IPS DF 6.9 (cell line): ENCODE measurements around the gene MYCL.
"Not testable (repeated sequence)": the region's sequence is repeated elsewhere in the genome, so short reads cannot be mapped to it uniquely, and the experiment has no call there.

Experiments used
- DNase-seq: peaks from one replicate; pipeline ENCODE4 v3.0.0-alpha.2; 2013; ENCODE audit warnings: low read depth, low spot score
- H3K27ac ChIP-seq: one replicate; pipeline ENCODE4 v1.5.1; 2013; ENCODE audit warnings: low read length, control low read depth
- H3K27me3 ChIP-seq: 2 replicates; pipeline ENCODE4 v1.6.1; 2013; ENCODE audit warnings: mild to moderate bottlenecking, low read length; ENCODE audit not compliant: control insufficient read depth, insufficient read depth
- H3K36me3 ChIP-seq: 2 replicates; pipeline ENCODE4 v1.6.1; 2013; ENCODE audit warnings: low read length; ENCODE audit not compliant: control insufficient read depth, insufficient read depth
- H3K4me1 ChIP-seq: 2 replicates; pipeline ENCODE4 v1.6.1; 2013; ENCODE audit warnings: low read length; ENCODE audit not compliant: control insufficient read depth, insufficient read depth
- H3K4me3 ChIP-seq: 2 replicates; pipeline ENCODE4 v1.5.1; 2013; ENCODE audit warnings: mild to moderate bottlenecking, low read length
- H3K9me3 ChIP-seq: 2 replicates; pipeline ENCODE4 v1.6.1; 2013; ENCODE audit warnings: low read length, inconsistent platforms; ENCODE audit not compliant: control insufficient read depth, insufficient read depth
- WGBS: extraction: QIAGEN DNeasy Blood & Tissue Kit; methylation state at CpG from one replicate; pipeline ENCODE4 v1.1.7; 2013; ENCODE audit warnings: mixed read lengths, missing lambda C conversion rate; ENCODE audit not compliant: insufficient read length, insufficient coverage; 5-methylcytosine and 5-hydroxymethylcytosine counted together

Gene MYCL

DNA sequence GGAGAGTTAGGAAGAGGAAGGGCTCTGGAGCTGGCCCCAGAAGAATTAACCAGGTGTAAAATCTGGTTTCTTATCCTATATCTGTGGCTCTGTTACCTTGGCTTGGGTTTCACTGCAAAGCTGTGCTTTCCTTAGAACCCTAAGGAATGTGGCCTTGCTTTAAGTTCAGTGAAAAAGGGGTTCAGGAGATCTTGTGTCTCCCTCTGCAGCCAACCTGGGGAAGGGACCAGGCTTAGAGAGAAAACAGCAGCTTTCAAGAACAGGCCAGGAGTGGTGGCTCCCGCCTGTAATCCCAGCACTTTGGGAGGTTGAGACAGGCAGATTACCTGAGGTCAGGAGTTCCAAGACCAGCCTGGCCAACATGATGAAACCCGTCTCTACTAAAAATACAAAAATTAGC is 16.1 kb upstream of the MYCL start:
- Histone ChIP-seq H3K4me1 (peaks cover 8% of the 10 kb centered on the region; the same call in 1 of the 2 replicates), H3K36me3 (no peaks in the 10 kb centered on the region), H3K27me3 (no peaks in the 10 kb centered on the region), H3K27ac (no peak overlapping the region), H3K9me3 (no peaks in the 10 kb centered on the region), H3K4me3 (no peak overlapping the region)
- no CpG with 5 or more reads among the region's 2 CpGs for WGBS
- DNase-seq: no peak

DNA sequence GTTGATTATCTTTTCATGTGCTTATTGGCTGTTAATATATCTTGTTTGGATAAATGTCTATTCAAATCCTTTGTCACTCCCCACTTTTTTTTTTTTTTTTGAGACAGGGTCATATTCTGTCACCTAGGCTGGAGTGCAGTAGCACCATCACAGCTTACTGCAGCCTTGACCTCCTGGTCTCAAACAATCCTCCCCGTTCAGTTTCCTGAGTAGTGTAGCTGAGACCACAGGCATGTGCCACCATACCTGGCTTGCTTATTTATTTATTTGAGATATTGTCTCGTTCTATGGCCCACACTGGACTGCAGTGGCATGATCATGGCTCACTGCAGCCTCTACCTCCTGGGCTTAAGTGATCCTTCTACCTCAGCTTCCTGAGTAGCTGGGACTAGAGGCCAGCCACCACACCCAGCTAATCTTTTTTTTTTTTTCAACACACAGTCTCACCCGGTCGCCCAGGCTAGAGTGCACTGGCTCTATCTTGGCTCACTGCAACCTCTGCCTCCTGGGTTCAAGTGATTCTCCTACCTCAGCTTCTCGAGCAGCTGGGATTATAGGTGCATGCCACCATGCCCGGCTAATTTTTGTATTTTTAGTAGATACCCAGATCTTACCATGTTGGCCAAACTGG is 13.9 kb upstream of the MYCL start:
- WGBS: no CpG with 5 or more reads among the region's 6 CpGs
- DNase-seq: no peak
- Histone ChIP-seq H3K27me3 (no peaks in the 10 kb centered on the region), H3K4me3 (no peak overlapping the region), H3K27ac (no peak overlapping the region), H3K36me3 (no peaks in the 10 kb centered on the region), H3K9me3 (no peaks in the 10 kb centered on the region), H3K4me1 (no peaks in the 10 kb centered on the region)

DNA sequence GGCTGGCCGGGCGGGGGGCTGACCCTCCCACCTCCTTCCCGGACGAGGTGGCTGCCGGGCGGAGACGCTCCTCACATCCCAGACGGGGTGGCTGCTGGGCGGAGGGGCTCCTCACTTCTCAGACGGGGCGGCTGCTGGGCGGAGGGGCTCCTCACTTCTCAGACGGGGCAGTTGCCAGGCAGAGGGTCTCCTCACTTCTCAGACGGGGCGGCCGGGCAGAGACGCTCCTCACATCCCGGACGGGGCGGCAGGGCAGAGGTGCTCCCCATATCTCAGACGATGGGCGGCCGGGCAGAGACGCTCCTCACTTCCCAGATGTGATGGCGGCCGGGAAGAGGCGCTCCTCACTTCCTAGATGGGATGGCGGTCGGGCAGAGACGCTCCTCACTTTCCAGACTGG is 11.4 kb upstream of the MYCL start:
- not testable (repeated sequence) for H3K4me3 ChIP-seq, H3K27me3 ChIP-seq, H3K27ac ChIP-seq, H3K9me3 ChIP-seq, H3K36me3 ChIP-seq, H3K4me1 ChIP-seq, DNase-seq
- no CpG with 5 or more reads among the region's 30 CpGs for WGBS

DNA sequence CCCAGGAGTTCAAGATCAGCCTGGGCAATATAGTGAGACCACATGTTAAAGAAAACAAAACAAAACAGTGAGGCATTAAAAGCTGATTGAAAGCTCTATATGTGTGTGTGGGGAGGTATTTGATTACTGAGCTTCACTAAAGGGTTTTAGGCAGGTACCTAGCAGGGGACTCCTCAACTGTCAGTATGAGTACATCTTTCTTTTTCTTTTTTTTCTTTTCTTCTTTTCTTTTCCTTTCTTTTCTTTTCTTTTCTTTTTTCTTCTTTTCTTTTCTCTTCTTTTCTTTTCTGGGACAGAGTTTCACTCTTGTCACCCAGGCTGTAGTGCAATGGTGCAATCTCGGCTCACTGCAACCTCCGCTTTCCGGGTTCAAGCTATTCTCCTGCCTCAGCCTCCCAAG is 8.5 kb upstream of the MYCL start:
- Histone ChIP-seq H3K4me3 (no peak overlapping the region), H3K27me3 (no peaks in the 10 kb centered on the region), H3K36me3 (no peaks in the 10 kb centered on the region), H3K27ac (no peak overlapping the region), H3K4me1 (no peaks in the 10 kb centered on the region), H3K9me3 (no peaks in the 10 kb centered on the region; the same call in 1 of the 2 replicates)
- DNase-seq: no peak
- no CpG with 5 or more reads among the region's 3 CpGs for WGBS

DNA sequence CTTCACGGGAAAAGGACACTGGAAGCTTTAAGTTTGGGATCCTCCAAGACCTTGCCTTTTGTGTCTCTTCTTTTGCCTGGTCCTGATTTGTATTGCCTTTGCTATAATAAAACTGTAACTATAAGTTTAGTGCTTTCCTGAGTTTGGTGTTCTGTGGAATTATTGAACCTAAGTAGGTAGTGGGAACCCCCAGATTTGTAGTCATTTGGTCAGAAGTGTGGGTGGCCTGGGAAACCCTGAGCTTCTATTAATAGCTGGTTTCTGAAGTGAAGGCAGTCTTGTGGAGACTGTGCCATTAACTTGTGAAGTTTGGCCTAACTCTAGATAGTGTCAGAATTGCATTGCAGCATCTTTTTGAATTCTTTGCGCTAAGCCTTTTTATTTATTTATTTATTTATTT is 6.8 kb upstream of the MYCL start:
- Histone ChIP-seq H3K9me3 (no peaks in the 10 kb centered on the region; the same call in 1 of the 2 replicates), H3K27me3 (no peaks in the 10 kb centered on the region), H3K4me1 (no peaks in the 10 kb centered on the region), H3K4me3 (no peak overlapping the region), H3K27ac (no peak overlapping the region), H3K36me3 (no peaks in the 10 kb centered on the region)
- WGBS: no CpG with 5 or more reads among the region's 2 CpGs
- no peak for DNase-seq

DNA sequence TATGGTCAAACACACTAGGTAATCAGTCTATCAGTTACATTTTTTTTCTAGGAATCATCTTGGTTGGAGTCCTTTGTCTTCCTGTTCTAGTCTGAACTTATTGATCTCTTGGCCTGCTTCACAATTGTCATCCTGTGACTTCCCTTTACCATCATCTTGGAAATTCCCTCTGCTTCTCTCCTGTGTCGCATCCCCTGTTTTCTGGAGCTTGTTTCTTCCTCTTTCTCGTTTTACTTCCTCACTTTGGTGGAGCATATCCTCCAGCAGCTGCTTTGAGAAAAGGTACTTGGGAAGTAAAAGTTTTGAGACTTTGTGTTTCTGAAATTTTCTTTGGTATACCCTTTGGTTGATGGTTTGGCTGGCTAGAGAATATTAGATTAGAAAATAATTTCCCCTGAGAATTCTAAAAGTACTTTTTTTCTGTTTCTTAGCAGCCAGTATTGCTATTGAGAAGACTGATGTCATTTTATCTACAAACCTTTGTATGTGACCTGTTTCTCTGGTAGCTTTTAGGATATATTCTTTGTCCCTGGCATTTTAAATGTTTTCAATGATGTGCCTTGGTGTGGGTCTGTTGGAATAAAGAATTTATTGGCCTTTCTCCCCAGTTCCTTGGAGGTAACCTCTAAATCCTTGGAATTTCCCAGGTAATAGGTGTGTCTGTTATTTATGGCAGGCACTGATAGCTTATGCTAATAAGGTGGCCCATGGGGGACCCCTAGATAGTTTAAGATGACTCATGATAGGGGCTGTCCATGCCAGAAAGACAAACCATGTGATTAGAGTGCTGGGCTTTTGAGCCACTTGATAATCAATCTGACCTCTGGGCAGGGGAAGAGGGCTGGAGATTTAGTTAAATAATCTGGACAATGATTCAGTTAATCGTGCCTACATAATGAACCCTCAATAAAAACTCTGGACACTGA is 6.1 kb upstream of the MYCL start:
- Histone ChIP-seq H3K27me3 (no peaks in the 10 kb centered on the region; the same call in 1 of the 2 replicates), H3K4me3 (no peak overlapping the region), H3K4me1 (no peaks in the 10 kb centered on the region), H3K9me3 (no peaks in the 10 kb centered on the region; the same call in 1 of the 2 replicates), H3K27ac (no peak overlapping the region), H3K36me3 (no peaks in the 10 kb centered on the region)
- no peak for DNase-seq
- no CpG with 5 or more reads among the region's 3 CpGs for WGBS

DNA sequence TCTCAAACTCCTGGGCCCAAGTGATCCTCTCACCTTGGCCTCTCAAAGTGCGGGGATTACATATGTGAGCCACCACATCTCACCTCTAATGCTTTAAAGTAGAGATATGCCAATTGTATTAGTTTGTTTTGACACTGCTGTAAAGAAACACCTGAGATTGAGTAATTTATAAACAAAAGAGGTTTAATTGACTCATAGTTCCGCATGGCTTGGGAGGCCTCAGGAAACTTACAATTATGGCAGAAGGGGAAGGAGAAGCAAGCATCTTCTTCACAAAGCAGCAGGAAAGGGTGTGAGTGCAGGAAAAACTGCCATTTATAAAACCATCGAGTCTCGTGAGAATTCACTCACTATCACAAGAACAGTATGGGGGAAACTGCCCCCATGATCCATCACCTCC is 3.5 kb upstream of the MYCL start:
- no peaks in the 10 kb centered on the region; the same call in 1 of the 2 replicates for H3K9me3 ChIP-seq

DNA sequence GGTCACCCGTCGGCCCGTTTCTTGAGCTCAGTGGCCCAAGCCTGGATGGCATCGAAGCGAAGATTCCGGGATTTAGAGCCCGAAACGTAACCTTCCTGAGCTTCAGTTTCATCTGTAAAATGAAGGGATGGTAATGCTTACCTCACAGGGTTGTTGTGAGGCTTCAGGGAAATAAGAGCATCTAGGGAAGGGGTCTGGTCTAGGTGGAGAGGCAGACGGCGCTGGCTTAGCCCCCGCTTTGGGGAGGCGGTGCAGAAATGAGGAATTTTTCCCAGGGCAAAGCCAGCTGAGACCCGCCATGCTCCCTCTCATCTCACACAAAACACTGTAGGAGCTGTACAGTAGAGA is 717 bp upstream of the MYCL start:
- Histone ChIP-seq H3K36me3 (no peaks in the 10 kb centered on the region), H3K27me3 (no peaks in the 10 kb centered on the region; the same call in 1 of the 2 replicates), H3K27ac (no peak overlapping the region), H3K4me3 (peak overlapping the region; percentile 97; the same call in 1 of the 2 replicates), H3K9me3 (no peaks in the 10 kb centered on the region), H3K4me1 (peaks cover 9% of the 10 kb centered on the region; the same call in 1 of the 2 replicates)
- no peak for DNase-seq
- no CpG with 5 or more reads among the region's 13 CpGs for WGBS

More for the DNA sequence above, 3.5 kb upstream of the MYCL start:
- no peak for DNase-seq
- Histone ChIP-seq H3K36me3 (no peaks in the 10 kb centered on the region), H3K27ac (no peak overlapping the region), H3K27me3 (no peaks in the 10 kb centered on the region; the same call in 1 of the 2 replicates), H3K4me1 (peaks cover 1% of the 10 kb centered on the region; the same call in 1 of the 2 replicates), H3K4me3 (no peak overlapping the region)
- no CpG with 5 or more reads among the region's 4 CpGs for WGBS

DNA sequence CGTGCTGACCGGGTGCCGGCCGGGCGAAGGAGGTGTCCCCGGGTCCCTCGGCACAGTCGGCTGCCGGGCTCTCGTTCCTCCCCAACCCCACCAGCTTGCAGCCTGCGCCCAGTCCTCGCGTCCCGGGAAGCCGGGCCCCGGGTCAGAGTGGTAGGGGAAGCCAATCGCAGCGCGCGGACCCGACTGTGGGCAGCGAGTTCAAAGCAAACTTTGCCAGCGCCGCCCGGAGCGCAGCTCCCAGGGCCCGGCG is 328 bp downstream of the MYCL start:
- no CpG with 5 or more reads among the region's 28 CpGs for WGBS
- DNase-seq: no peak
- Histone ChIP-seq H3K4me3 (peak overlapping the region; percentile 97), H3K27ac (no peak overlapping the region), H3K4me1 (peaks cover 11% of the 10 kb centered on the region; the same call in 1 of the 2 replicates), H3K36me3 (no peaks in the 10 kb centered on the region), H3K27me3 (no peaks in the 10 kb centered on the region; the same call in 1 of the 2 replicates), H3K9me3 (no peaks in the 10 kb centered on the region)

DNA sequence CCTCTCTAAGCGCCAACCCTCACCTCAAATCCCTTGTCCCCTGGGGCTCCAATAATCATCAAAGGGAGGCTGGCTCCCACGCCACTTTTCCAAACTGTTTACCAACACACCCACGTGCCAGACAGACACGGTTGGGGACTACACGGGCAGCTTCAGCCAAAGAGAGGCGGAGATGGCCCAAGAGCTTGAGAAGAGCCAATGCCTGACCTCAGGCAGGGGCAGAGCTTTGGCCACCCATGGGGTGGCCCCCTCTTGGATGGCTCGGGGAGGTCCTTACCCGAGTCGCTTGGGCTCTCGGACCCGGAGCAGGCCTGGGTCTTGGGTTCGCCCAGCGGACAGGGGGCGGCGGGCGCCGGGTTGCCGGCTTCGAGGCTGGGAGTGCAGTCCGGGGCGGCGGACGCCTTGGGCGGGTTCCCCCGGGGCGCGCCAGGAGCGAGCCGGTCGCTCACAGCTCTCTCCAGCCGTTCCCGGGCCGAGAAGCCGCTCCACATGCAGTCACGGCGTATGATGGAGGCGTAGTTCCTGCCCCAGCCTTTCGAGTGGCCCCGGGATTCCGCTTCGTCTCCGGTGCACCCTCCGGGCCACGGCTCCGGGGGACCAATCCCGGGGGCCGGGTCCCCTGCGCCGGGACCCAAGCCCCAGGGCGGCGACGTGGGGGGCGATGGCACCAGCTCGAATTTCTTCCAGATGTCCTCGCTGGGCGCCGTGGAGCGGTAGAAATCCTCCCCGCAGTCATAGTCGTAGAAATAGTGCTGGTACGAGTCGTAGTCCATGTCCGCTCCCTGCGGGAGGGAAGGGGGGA is 854 bp downstream of the MYCL start:
- no CpG with 5 or more reads among the region's 64 CpGs for WGBS
- Histone ChIP-seq H3K9me3 (no peaks in the 10 kb centered on the region), H3K27me3 (no peaks in the 10 kb centered on the region; the same call in 1 of the 2 replicates), H3K4me3 (peak overlapping the region; percentile 97), H3K4me1 (peaks cover 11% of the 10 kb centered on the region; the same call in 1 of the 2 replicates), H3K36me3 (0 out of 2 replicates have a peak, but pooled peaks cover 3% of the 10 kb centered on the region), H3K27ac (no peak overlapping the region)
- no peak for DNase-seq
